Thoracic aorta (tissue), 2 donors: ENCODE data around the gene PSMD5. TPM values are rescaled to one million over a fixed set of nuclear protein-coding genes. Genes with fewer than 3 reads are reported as not detected.
"Not testable (repeated sequence)": the region's sequence is repeated elsewhere in the genome, so short reads cannot be mapped to it uniquely, and the experiment has no call there.

ENCODE experiments used
- ATAC-seq: fragments of 150-250 bp; one replicate; pipeline ENCODE4 v1.8.0; 2017; ENCODE audit warnings: low read depth; ENCODE audit not compliant: insufficient number of reproducible peaks, low FRiP score
- DNase-seq: peaks from one replicate; pipeline ENCODE4 v3.0.0-alpha.2; 2020; ENCODE audit warnings: low spot score
- H3K27ac ChIP-seq, 2 donors: fragments of 200-600 bp; sonication (generic); 1 replicate in 1 of 2; 2 replicates in 1 of 2; pipeline ENCODE4 v1.5.1; 2016; ENCODE audit warnings: mild to moderate bottlenecking in 2 of 2, moderate library complexity in 2 of 2
- H3K27me3 ChIP-seq: fragments of 200-600 bp; sonication (generic); replicated peaks from 2 replicates; pipeline ENCODE4 v1.6.0; 2016; ENCODE audit warnings: mild to moderate bottlenecking; ENCODE audit not compliant: insufficient read depth
- H3K36me3 ChIP-seq: fragments of 200-600 bp; sonication (generic); one replicate; pipeline ENCODE4 v1.5.1; 2016
- H3K4me1 ChIP-seq, 2 donors: fragments of 200-600 bp; sonication (generic); 1 replicate in 1 of 2; 2 replicates in 1 of 2; pipeline versions ENCODE4 v1.5.1 to v1.6.0; 2016; ENCODE audit warnings: low read depth in 2 of 2, mild to moderate bottlenecking in 1 of 2; ENCODE audit not compliant: control insufficient read depth in 1 of 2
- H3K4me3 ChIP-seq: fragments of 200-600 bp; sonication (generic); 2 replicates; pipeline ENCODE4 v1.5.1; 2016; ENCODE audit warnings: mild to moderate bottlenecking
- H3K9me3 ChIP-seq: fragments of 200-600 bp; sonication (generic); 2 replicates; pipeline ENCODE4 v1.5.1; 2016
- CTCF ChIP-seq: fragments of 200-600 bp; sonication (generic); IDR thresholded peaks from one replicate; pipeline ENCODE4 v1.5.1; 2019; ENCODE audit warnings: antibody characterized with exemption
- total RNA-seq, 2 donors: library from RNA; depleted of rRNA; stranded (reverse); fragments of >200 nt; gene quantifications; one replicate each; pipeline versions ENCODE4 v1.1.0 to v1.2.3, GENCODE V29; 2016

PSMD5 gene
- total RNA-seq, 2 donors from 2014 or later = 19.4 to 55.7 TPM

GRCh38 chr9:120815075-120815474 is 27.6 kb downstream of the PSMD5 start:
- ATAC-seq (no peak), DNase-seq (no peak)
- H3K36me3 ChIP-seq = peaks cover 18% of the 10 kb centered on the region
- no peaks in the 10 kb centered on the region for H3K27me3 ChIP-seq
- TF ChIP-seq CTCF = no peak
- H3K4me1 ChIP-seq = no peaks in the 10 kb centered on the region
- no peak overlapping the region for H3K27ac ChIP-seq
- no peak overlapping the region for H3K4me3 ChIP-seq
- no peaks in the 10 kb centered on the region for H3K9me3 ChIP-seq

- no peak for TF ChIP-seq CTCF
- H3K27me3 ChIP-seq = no peaks in the 10 kb centered on the region
- H3K4me3 ChIP-seq = no peak overlapping the region
- H3K27ac ChIP-seq = no peak overlapping the region
- DNase-seq = no peak
- ATAC-seq = no peak
- H3K9me3 ChIP-seq = peaks cover 17% of the 10 kb centered on the region
- H3K4me1 ChIP-seq = no peaks in the 10 kb centered on the region
- H3K36me3 ChIP-seq = no peaks in the 10 kb centered on the region
Observed at GRCh38 chr9:120808931-120809330, 33.8 kb downstream of the PSMD5 start.

- DNase-seq (no peak), ATAC-seq (no peak)
- Histone ChIP-seq H3K9me3 (peaks cover 17% of the 10 kb centered on the region), H3K36me3 (no peaks in the 10 kb centered on the region), H3K27me3 (no peaks in the 10 kb centered on the region), H3K4me3 (no peak overlapping the region), H3K27ac (no peak overlapping the region), H3K4me1 (no peaks in the 10 kb centered on the region)
- TF ChIP-seq CTCF = no peak
Observed at GRCh38 chr9:120807607-120808379, 34.9 kb downstream of the PSMD5 start.

GRCh38 chr9:120804784-120805363 is 37.8 kb downstream of the PSMD5 start:
- H3K4me1 ChIP-seq, H3K36me3 ChIP-seq, H3K27ac ChIP-seq, H3K27me3 ChIP-seq, DNase-seq, H3K4me3 ChIP-seq, ATAC-seq: not testable (repeated sequence)
- peaks cover 17% of the 10 kb centered on the region for H3K9me3 ChIP-seq

- no peak for ATAC-seq
- TF ChIP-seq CTCF = no peak
- Histone ChIP-seq H3K27me3 (no peaks in the 10 kb centered on the region), H3K36me3 (no peaks in the 10 kb centered on the region), H3K9me3 (no peaks in the 10 kb centered on the region), H3K4me1 (no peaks in the 10 kb centered on the region), H3K4me3 (no peak overlapping the region), H3K27ac (no peak overlapping the region)
- DNase-seq = no peak
Observed at GRCh38 chr9:120801441-120801840, 41.3 kb downstream of the PSMD5 start.
